NCI-H1105 (cell line): ENCODE data around the gene XYLT2.
"Not testable (repeated sequence)": the region's sequence is repeated elsewhere in the genome, so short reads cannot be mapped to it uniquely, and the experiment has no call there.

ENCODE experiments used
- DNase-seq: peaks from one replicate; lab custom pipeline; 2025; lab: John Stamatoyannopoulos, UW

The XYLT2 gene

GRCh38 chr17:50345432-50346312 lies at the start of gene XYLT2:
XYLT2 (plus strand) TSS chr17:50346126; CDS start chr17:50346141, 15 bp downstream.
- peak; percentile 74 for DNase-seq

GRCh38 chr17:50297407-50297865 lies 48.5 kb upstream of the XYLT2 start:
- peak; percentile 38 for DNase-seq

GRCh38 chr17:50298018-50298417 lies 47.9 kb upstream of the XYLT2 start:
- no peak for DNase-seq

GRCh38 chr17:50299776-50300175 lies 46.1 kb upstream of the XYLT2 start:
- DNase-seq = no peak

- DNase-seq = not testable (repeated sequence)
Measured at GRCh38 chr17:50300824-50301223, 45.1 kb upstream of the XYLT2 start.

GRCh38 chr17:50301891-50302584 lies 43.9 kb upstream of the XYLT2 start:
- DNase-seq = no peak

GRCh38 chr17:50303051-50303450 lies 42.9 kb upstream of the XYLT2 start:
- DNase-seq = no peak

- DNase-seq = no peak
Measured at GRCh38 chr17:50303596-50303995, 42.3 kb upstream of the XYLT2 start.

GRCh38 chr17:50304781-50305404 lies 41.0 kb upstream of the XYLT2 start:
- DNase-seq = no peak

- DNase-seq = no peak
Measured at GRCh38 chr17:50307654-50308053, 38.3 kb upstream of the XYLT2 start.

- no peak for DNase-seq
Measured at GRCh38 chr17:50308666-50309065, 37.3 kb upstream of the XYLT2 start.

GRCh38 chr17:50310455-50311111 lies 35.3 kb upstream of the XYLT2 start:
- no peak for DNase-seq

- no peak for DNase-seq
Measured at GRCh38 chr17:50311112-50311460, 34.8 kb upstream of the XYLT2 start.

GRCh38 chr17:50311483-50311882 lies 34.4 kb upstream of the XYLT2 start:
- DNase-seq = no peak

GRCh38 chr17:50312308-50312707 lies 33.6 kb upstream of the XYLT2 start:
- no peak for DNase-seq

- no peak for DNase-seq
Measured at GRCh38 chr17:50314456-50315011, 31.4 kb upstream of the XYLT2 start.

GRCh38 chr17:50316016-50316587 lies 29.8 kb upstream of the XYLT2 start:
- DNase-seq = no peak

GRCh38 chr17:50316660-50317059 lies 29.3 kb upstream of the XYLT2 start:
- not testable (repeated sequence) for DNase-seq

GRCh38 chr17:50317121-50317520 lies 28.8 kb upstream of the XYLT2 start:
- no peak for DNase-seq

- DNase-seq = no peak
Measured at GRCh38 chr17:50318501-50319285, 27.2 kb upstream of the XYLT2 start.
